SK-N-SH (cell line): ENCODE results near the gene VDR.

Source experiments
- ELF1 ChIP-seq: IDR thresholded peaks from 2 replicates; pipeline ENCODE4 v1.4.0; 2012
- NFIC ChIP-seq: IDR thresholded peaks from 2 replicates; pipeline ENCODE4 v1.4.0; 2012; ENCODE audit warnings: borderline replicate concordance

DNA sequence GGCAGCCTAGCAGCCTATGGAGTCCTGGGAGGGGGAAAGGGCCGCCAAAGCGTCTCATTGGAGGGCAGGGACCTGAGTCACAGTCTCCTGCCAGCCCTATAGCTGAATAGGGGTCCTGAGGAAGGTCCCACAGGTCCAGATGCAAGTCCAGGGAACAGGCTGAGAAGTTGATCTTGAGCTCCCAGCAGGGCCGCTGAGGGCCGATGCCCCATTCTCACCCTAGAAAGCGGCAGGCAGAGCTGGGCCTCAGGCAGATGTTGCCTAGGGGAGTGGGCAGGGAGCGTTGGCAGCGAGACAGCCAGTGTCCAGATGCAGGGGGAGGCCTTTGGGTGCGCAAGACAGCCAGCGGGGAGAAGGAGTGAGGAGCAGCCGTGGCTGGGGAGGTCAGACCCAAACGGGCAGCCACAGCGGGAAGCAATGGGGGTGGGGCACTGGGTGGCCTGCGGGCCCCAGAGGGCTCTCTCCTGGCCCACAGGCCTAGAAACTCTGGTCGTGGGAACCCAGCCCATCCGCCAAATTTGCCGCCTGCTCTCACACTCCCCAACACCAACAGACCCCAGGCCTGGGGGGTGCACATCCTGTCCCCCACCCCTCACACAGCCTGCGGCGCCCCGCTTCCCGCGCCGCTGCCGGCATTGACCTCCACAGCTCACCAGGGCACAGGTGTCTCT is 86.2 kb downstream of the VDR start:
- TF ChIP-seq ELF1 (no peak), NFIC (no peak)
